Activated CD4-positive, alpha-beta T cell treated with anti-CD3 and anti-CD28 coated beads, Interleukin-2, Interleukin-4, amounts not matched to agents 100 ng/mL and 50 ng/mL, durations not matched to agents 16 hours and 8 hours (primary cell): ENCODE measurements around the gene SLC2A6.
A peak's percentile ranks its signal among the peaks of the same experiment; 100 is the strongest.

ENCODE experiments used
- DNase-seq: peaks from one replicate; pipeline ENCODE4 v3.0.0-alpha.2; 2020; ENCODE audit warnings: low spot score

SLC2A6 gene

DNA sequence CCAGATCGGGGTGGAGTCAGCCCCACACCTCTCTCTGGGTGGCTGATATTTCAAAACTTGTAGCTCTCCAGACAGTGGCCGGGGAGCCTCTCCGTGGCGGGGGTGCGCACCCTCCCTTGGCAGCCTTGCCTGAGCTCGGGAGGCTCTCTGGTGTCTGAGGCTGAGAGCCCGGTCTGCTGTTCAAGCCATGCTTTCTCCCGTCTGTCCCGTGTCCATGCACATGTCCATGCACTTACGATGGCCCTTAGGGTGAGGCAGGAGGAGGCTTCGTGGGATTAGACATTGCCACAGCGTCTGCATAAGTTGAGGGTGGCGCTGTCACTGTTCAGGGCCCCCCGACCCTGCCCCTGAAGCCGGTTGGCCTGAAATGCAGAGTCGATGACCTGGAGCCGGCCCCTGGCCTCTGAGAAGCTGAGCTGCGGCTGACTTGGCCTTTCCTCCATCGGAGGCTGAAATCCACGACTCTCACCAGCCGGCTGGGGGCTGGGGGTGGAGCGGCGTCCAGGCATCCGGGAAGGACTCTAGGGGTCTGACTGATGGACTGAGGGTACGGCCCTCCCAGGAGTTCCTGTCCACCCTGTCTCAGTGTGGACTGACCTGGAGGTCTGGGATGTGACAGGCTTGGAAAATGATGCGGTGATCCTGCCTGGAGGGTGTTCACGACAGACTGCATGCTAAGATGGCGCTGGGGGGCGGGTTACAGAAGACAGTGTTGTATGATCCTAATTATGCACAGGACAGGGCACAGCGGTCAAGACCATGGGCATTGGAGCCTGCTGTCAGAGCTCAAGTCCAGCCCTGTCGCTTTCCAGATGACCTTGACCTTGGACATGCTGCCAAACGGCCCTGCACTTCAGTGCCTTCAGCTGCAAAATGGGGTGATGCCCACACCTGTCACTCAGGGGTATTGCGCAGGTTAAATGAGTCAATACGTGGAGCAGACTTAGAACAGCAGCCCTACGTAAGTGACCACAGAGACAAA is 18.3 kb upstream of the SLC2A6 start:
- DNase-seq = no peak

DNA sequence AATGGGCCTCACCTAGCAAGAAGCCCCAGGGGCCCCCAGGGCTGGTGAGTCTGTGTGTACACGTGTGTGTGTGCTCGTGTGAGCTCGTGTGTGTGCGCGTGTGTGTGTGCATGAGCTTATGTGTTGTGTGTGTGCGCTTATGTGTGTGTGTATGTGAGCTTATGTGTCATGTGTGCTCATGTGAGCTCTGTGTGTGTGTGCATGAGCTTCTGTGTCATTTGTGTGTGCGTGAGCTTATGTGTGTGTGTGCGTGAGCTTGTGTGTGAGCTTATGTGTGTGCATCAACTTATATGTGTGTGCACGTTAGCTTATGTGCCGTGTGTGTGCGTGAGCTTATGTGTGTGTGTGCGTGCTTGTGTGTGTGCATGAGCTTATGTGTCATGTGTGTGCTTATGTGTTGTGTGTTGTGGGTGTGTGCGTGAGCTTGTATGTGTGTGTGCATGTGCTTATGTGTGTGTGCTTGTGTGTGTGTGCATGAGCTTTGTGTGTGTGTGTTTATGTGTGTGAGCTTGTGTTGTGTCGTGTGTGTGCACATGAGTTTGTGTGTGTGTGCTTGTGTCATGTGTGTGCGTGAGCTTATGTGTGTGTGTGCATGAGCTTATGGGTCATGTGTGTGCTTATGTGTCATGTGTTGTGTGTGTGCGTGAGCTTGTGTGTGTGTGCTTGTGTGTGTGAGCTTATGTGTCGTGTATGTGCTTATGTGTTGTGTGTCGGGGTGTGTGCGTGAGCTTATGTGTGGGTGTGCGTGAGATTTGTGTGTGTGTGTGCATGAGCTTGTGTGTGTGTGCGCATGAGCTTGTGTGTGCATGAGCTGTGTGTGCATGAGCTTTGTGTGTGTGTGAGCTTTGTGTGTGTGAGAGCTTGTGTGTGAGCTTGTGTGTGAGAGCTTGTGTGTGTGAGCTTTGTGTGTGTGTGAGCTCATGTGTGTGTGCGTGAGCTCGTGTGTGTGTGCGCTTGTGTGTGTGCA is 16.7 kb upstream of the SLC2A6 start:
- no peak for DNase-seq

DNA sequence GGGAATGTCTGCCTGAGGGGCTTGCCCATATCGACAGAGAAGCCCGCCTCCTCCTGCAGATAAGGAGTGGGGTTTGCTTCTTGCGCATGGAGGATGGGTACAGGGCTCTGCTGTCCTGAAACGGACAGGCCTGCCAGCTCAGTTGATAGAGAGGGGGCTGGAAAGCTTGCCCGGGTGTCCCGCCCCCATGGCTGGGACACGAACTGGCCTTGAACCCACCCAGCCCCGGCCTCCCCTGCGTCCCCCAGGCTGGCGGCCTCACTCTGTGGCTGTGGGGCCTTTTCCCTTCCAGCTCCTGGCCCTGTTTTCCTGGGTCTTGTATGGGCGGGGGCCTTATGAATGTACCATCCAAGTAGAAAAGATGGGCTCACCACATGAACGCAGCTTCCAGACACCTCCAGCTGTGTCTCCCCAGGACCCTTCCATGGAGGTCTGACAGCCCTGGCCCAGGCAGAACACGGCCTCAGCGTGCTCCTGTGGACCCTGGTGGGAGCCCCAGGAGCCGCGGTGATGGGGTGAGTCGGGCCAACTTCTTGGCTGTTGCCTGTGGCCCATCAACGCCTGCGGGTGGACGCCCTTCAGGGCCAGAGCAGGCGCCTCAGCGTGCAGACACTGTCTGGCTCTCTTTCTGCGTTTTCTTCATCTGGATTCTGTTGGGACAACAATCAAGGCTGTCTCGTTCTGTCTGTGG is 15.9 kb upstream of the SLC2A6 start:
- no peak for DNase-seq

DNA sequence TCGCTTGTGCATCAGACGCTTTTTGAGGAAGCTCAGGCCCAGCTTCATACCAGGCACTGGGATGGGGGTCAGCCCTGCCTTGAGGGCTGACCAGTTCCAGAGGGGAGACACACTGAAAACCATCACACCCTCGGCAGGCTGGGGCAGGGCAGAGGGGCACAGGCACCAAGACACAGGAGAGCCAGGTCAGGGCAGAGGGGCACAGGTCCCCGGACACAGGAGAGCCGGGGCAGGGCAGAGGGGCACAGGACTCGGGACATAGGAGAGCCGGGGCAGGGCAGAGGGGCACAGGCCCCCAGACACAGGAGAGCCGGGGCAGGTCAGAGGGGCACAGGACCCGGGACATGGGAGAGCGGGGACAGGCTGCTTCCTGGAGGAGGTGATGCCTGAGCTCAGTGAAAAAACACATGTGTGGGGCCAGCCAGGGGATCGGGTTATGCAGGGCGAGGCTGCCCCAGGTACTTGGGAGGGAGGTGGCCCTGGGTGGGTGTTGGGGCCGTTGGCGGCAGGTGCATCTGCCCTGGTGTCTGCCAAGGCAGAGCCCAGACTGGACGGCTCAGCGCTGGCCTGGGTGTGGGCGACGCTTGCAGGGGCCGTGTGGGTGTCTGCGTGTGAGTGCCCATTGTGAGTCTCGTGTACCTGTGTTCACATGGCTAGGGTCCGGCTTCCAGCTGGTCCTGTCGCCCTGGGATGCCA is 15.1 kb upstream of the SLC2A6 start:
- no peak for DNase-seq

DNA sequence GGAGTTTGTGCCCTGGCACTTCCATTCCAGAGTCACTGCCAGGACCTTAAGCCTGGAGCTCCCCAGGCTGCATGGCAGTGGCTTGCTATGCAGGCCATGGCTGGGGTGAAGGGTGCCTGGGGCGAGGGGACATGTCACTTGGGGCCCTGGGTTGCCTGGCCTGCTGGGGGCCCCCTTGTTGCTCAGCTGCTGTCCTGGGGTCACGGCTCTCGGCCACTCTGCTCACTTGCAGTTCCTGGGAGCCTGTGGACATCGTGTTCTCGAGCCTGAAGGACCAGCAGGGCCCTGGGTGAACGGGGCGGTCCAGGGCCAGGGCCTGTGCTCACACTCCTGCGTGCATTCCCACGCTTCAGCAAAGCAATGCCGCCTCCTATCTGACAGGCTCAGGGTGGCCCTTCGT is 14.5 kb upstream of the SLC2A6 start:
- no peak for DNase-seq

DNA sequence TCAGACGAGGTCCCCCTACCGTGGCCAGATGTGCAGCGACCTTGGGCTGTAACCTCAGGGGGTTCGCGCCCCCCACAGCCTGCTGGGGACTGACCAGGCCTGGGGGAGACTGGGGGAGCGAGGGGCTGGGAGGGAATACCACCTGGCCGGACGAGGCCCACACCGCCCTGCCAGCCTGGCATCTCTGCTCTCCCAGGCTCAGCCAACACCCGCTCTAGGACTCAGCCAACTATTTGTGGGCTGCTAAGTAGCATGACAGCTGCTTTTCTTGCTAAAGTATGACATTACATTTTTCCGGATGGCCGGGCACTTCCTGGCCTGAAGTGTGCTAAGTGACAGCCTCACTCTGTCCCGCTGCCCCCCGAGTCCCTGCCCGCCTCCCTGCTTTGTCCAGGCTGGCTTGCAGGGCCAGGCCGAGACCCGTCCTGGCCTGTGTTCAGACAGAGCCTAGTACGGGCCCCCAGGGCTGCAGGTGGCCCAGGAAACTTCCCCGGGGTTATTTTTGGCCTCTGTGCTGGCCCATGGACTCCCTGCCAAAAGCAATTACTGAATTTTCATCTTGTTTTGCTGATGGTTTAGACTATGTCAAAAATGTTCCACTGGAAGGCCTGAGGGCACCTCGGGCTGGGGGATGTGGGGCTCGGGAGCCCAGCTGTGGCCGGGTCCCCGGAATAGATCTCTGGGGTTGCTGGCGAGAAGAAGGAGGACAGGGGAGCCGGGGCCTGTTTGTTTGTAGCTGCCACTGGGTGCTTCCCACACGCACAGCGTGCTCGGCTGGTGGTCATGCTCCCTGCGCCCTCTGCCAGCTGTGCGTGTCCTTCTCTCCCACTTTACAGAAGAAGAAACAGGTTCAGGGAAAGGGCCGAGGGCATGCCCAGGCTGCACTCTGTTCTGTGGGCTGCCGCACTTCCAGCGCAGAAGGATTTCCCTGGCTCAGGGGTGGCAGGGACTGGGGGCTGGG is 13.4 kb upstream of the SLC2A6 start:
- DNase-seq = no peak

DNA sequence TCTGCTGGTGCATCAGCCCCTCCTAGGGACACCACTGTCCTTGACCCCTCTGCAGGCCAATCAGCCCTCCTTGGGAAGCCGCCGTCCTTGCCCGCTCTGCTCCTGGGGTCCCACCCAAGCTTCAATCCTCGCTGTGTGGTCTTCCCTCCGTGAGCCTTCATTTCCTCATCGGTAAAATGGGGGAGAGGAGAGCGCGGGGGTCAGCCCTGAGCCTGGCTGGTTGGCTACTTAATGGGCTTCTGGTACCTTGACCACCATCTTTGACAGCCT is 12.7 kb upstream of the SLC2A6 start:
- no peak for DNase-seq

DNA sequence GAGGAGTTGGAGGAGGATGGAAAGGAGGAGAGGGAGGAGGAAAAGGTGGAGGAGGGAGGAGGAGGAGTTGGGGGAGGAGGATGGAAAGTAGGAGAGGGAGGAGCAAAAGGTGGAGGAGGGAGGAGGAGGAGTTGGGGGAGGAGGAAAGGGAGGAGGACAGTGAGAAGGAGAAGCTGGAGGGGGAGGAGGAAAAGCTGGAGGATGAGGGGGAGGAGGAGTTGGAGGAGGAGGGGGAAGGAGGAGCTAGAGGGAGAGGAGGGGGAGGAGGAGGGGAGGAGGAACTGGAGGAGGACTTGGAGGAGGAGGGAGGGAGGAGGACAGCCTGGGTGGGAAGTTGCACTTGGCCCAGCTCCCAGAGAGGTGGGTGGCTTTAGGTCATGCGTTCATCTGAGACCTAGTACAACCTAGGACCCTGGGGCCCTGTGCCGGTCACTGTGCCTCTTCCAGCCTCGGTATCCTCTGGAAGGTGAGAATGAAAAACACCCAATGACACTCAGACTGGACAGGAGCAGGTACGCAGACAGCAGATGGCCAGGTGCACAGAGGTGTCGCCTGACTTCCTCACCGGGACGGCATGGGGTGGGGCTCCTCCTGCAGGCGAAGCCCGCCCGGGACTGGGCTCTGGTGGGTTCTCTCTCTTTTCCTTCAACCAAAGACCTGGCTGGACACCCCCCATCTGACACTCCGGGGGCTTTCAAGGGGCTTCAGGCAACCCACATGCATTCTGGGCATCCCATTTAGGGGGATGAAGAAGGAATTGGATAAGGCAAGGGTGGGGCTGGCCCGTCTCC is 12.2 kb upstream of the SLC2A6 start:
- no peak for DNase-seq

DNA sequence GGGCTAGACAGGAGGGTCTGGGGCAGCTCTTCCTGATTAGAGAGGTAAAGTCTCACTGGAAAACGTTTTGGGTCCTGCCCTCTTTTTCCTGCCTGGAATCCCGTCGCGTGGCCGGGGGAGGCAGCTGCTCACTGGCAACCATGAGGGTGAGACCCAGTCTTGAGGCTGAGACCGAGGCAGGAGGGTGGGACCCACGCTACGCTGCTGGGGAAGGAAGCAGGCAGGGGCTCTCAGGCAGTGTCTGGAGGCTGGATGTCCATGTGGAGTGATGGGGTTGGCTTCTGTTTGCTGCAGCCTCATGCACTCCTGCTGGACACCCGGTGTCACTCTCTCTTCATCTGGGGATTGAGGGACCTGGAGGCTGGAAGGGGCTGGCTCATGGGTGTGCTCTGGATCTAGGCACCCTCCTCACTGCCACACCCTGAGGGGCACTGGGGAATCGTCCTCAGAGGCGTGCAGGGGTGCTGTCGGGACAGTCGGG is 11.3 kb upstream of the SLC2A6 start:
- DNase-seq = no peak

DNA sequence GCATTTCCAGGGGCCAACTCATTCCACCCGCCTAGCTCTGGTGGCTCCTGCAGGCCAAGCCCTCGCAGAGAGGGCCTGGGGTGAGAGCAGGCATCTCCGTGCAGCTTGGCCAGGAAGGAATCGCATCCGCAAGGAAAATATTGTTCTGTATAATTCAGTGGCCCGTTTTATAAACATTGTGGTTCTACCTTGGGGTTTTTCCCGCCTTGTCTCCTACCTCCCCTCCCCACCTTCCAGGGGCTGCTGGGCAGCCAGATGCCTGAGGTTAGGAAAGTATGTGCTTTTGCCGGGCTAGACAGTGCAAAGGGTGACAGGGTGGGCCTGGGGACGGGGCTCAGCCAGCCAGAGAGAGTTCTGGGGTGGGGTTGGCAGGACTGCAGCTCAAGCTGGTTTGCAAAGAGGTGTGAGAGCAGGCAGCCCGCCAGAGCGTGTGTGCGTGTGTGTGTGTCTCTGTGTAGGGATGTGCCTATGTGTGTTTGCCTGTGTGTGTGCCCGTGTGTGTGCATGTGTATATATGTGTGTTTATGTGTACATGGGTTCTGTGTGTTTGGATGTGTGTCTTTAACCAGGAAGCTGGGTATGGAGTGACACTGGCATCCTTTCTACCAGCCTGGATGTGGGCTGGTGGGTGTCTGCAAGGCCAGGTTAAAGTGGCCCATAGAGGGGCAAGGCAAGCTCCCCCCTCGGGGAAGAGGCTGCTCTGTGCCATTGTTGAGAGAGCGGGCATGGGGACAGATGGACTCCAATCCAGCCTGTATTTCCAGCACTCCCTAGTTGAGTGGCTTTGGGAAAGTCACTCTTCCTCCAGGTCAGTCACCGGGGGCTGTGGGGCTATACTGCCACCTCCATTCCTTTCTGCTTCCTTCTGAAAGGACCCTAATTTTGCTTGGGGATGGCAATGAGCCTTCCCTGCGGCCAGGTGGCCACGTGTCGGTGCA is 10.6 kb upstream of the SLC2A6 start:
- DNase-seq = no peak

DNA sequence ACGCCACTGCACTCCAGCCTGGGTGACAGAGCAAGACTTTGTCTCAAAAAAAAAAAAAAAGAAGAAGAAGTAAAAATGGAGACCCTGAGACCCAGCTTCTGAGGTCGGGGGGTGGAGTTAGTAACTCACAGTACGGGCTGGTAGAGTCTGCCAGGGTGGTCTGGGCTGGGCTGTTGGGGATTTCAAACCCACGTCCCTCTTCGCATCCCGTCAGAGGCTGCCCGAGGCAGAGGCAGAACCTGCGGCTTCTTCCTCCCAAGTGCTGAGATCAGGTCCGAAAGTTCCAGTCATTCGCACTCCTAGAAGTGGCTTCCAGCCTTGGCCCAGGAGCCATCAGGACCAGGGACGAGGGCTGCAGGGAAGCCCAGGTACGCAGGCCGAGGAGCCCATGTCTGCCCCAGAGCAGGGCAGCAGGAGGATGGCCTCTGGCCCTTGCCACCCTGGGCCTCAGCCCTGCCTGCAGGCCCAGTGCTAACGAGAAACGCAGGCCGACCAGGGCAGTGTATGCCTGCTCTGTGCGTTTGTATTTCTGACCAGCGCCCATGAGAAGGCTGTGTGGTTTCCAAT is 9.9 kb upstream of the SLC2A6 start:
- no peak for DNase-seq

DNA sequence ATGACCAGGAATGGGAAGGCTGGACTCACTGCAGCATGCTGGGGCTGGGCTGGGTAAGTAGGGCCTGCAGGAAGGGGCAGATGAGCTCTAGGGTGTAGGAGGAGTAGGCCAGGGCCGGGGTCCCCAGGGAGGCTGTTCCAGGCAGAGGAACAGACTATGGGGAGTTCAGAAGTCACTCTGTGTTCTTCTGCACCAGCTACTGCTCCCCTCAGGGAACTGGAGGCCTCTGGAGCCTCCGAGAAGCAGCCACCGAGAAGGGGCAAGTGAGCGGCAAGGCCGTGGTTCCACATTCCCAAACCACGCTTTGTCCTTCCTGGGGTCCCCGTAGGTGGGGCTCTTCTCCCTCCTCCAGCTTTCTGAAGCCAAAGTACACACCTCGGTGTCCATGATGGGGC is 8.4 kb upstream of the SLC2A6 start:
- no peak for DNase-seq

DNA sequence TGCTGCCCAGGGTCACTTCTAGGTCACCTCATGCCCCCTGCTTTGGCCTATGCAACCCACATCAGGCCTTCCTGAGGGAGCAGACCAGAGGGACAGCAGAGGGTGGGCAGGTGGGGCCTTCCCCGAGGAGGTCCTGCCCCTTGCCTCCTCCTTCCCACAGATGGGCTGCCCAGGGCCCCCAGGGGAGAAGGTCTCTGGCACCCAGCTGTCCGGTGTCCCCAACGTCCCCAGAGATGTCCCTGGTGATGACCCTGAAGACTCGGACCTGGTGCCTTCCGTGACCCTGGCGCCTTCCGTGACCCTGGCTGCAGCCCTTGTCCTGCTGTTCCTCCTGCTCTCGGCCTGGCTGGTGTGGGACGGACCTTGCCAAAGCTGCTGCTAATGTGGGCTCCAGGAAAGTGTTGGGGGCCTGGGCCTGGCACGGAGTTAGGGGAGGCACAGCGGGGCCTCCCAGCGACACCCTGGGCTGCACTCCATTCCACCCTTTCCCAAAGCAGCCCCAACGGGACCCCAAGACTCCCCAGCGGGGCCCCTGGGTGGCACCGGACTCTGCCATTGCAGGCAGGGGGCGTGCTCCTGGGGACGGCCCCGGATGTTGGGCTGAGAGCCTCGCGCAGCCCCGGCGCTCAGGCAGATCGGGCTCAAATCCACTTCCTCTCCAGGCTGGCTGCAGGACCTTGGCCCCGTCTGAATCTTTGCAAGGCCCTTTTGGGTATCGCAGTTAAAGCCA is 6.8 kb upstream of the SLC2A6 start:
- DNase-seq = no peak

DNA sequence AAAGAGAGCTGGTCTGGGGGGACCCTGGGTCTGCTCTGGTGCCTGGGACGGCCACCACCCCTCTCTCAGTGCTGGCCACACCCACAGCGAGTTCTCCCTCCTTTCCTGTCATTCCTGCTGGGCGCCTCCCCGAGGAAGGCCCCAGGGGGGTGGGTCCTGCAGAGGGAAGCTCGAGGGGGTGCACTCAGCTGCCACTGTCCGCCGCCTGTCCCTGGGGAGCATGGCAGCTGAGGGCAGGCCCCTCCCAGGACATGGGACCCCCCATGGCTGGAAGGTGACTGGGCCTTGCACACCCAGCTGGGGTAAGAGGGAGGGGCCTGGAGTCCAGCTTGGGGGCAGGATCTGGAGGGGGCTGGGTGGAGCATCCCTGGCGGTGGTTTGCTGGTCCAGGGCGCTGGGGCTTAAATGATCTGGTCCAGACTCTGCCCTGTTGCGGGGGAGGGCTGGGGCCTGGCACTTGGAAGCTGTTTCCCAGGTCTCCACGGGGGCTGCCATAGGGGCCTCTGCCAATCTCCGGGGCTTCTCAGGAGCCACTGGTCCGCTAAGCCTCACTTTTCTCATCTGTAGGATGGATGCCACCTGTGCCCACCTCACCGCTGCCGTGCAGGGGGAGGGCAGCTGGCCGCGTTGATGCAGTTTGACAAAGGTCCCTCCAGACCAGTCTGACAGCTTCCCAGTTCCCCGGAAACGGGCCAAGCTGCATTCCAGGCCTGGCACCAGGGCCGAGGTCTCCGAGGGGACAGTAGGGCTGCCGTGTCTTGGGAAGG is 6.0 kb upstream of the SLC2A6 start:
- no peak for DNase-seq

DNA sequence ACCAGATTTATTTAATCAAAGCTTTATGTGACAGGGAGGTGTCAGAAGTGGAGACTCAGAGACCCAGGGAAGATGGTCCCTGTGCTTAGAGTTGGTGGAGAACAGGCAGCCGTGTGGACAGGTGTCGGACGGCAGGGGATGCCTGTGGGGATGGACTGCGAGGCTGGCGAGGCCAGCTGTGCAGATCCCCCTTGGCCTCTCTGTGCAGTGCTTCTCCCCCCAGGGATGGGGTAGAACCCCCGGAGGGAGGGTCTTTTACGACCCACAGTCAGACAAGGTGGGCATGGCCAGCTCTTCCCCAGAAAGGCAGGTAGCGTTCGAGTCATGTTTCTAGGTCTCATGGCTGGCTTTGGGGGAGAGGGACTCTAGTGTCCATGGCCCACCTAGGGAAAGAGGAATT is 4.7 kb upstream of the SLC2A6 start:
- DNase-seq = no peak

DNA sequence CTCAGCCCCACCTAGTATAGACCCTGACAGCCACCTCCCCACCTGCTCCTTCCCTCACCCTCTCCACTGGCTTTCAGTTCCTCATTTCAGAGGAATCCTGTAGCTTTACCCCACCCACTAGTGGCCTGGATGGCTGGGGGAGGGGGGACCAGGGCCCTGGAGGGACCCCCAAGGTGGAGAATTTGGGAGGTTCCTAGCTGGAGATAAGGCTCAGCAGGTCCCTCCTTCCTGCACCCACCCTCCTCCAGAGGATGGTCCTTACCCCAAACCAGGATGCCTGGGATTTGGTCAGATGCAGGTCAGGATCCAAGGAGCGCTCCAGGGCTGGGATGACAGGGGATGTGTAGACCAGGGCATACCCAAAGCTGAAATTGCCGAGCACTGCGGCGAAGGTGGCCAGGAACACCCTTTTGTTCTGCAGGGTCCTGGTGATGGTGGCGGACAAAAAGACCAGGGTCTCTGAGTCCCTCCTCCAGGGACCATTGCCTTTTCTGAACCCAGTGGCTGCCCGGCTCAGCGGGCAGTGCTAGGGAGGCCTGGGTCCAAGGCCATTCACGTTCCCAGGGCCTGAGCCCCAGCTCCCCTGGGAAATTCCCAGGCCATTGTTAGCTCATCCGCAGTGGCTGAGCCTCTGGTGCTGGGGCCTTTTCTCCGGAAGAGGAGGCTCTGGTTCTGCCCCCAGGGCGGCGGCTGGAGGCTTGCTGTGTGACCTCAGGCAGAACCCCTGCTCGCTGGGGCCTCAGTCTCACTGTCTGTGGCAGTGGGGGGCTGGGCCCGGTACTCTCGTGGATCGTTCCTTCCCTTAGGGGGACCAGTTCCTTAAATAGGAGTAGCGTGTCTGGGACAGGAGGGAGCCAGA is 678 bp downstream of the SLC2A6 start:
- DNase-seq = peak; percentile 10
